ENCODE data around the gene LRRC46. TPM values are rescaled to one million over a fixed set of nuclear protein-coding genes. Genes with fewer than 3 reads are reported as not detected.

LRRC46 gene
- total and polyA plus RNA-seq, 9 of the 15 experiments (the other 6 are each of a cell fraction or from before 2014, with no cell fraction given) = 0.39 to 1.4 (median 0.53) TPM; not detected in 1

DNA sequence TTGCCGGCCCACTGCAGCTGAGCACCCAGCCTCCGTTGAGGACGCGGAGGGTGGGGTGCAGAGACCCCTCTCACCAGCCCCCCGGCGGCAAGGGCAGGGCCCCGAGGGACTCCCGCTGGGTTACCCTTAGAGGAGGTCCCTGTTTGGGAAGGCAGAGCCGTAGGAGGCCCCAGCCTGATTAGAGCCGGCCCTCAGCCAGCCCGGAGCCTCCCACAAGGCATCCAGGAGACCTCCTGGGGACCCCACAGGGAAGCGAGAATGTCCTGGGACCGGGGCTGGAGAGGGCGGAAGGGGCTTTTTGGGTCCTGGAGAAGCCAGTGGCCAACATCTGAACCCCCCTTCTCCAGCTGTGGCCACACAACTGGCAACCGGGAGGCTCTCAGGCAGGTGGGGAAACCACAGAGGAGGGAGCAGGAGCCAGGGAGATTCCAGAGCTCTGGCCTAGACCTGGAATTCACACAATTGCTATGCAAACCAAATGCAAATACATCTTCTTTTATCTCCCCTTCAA is 41.2 kb downstream of the LRRC46 start (continued):
- TF ChIP-seq, protein P1, sequence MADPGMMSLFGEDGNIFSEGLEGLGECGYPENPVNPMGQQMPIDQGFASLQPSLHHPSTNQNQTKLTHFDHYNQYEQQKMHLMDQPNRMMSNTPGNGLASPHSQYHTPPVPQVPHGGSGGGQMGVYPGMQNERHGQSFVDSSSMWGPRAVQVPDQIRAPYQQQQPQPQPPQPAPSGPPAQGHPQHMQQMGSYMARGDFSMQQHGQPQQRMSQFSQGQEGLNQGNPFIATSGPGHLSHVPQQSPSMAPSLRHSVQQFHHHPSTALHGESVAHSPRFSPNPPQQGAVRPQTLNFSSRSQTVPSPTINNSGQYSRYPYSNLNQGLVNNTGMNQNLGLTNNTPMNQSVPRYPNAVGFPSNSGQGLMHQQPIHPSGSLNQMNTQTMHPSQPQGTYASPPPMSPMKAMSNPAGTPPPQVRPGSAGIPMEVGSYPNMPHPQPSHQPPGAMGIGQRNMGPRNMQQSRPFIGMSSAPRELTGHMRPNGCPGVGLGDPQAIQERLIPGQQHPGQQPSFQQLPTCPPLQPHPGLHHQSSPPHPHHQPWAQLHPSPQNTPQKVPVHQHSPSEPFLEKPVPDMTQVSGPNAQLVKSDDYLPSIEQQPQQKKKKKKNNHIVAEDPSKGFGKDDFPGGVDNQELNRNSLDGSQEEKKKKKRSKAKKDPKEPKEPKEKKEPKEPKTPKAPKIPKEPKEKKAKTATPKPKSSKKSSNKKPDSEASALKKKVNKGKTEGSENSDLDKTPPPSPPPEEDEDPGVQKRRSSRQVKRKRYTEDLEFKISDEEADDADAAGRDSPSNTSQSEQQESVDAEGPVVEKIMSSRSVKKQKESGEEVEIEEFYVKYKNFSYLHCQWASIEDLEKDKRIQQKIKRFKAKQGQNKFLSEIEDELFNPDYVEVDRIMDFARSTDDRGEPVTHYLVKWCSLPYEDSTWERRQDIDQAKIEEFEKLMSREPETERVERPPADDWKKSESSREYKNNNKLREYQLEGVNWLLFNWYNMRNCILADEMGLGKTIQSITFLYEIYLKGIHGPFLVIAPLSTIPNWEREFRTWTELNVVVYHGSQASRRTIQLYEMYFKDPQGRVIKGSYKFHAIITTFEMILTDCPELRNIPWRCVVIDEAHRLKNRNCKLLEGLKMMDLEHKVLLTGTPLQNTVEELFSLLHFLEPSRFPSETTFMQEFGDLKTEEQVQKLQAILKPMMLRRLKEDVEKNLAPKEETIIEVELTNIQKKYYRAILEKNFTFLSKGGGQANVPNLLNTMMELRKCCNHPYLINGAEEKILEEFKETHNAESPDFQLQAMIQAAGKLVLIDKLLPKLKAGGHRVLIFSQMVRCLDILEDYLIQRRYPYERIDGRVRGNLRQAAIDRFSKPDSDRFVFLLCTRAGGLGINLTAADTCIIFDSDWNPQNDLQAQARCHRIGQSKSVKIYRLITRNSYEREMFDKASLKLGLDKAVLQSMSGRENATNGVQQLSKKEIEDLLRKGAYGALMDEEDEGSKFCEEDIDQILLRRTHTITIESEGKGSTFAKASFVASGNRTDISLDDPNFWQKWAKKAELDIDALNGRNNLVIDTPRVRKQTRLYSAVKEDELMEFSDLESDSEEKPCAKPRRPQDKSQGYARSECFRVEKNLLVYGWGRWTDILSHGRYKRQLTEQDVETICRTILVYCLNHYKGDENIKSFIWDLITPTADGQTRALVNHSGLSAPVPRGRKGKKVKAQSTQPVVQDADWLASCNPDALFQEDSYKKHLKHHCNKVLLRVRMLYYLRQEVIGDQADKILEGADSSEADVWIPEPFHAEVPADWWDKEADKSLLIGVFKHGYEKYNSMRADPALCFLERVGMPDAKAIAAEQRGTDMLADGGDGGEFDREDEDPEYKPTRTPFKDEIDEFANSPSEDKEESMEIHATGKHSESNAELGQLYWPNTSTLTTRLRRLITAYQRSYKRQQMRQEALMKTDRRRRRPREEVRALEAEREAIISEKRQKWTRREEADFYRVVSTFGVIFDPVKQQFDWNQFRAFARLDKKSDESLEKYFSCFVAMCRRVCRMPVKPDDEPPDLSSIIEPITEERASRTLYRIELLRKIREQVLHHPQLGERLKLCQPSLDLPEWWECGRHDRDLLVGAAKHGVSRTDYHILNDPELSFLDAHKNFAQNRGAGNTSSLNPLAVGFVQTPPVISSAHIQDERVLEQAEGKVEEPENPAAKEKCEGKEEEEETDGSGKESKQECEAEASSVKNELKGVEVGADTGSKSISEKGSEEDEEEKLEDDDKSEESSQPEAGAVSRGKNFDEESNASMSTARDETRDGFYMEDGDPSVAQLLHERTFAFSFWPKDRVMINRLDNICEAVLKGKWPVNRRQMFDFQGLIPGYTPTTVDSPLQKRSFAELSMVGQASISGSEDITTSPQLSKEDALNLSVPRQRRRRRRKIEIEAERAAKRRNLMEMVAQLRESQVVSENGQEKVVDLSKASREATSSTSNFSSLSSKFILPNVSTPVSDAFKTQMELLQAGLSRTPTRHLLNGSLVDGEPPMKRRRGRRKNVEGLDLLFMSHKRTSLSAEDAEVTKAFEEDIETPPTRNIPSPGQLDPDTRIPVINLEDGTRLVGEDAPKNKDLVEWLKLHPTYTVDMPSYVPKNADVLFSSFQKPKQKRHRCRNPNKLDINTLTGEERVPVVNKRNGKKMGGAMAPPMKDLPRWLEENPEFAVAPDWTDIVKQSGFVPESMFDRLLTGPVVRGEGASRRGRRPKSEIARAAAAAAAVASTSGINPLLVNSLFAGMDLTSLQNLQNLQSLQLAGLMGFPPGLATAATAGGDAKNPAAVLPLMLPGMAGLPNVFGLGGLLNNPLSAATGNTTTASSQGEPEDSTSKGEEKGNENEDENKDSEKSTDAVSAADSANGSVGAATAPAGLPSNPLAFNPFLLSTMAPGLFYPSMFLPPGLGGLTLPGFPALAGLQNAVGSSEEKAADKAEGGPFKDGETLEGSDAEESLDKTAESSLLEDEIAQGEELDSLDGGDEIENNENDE (IDR thresholded peaks at IDR 0.05; ENCODE audit: low read depth, low read length) = no peak
- TF ChIP-seq BCL6 (CRISPR knock-in tag; IDR thresholded peaks at IDR 0.05) (no peak), PTTG1 (tag; IDR thresholded peaks at IDR 0.05; ENCODE audit: low read depth) (no peak), KDM4B (IDR thresholded peaks at IDR 0.05; ENCODE audit: borderline replicate concordance in 2 of 2, low read depth in 1 of 2) (no peak), CTBP1 (IDR thresholded peaks at IDR 0.05; ENCODE audit: borderline replicate concordance) (no peak), NR2C1 (IDR thresholded peaks at IDR 0.05) (no peak), NR2C1 (tag; IDR thresholded peaks at IDR 0.05) (no peak)
